MG63 (cell line): ENCODE data around the gene CTNNA3. TPM values are rescaled to one million over a fixed set of nuclear protein-coding genes. Genes with fewer than 3 reads are reported as not detected.

Experiments
- DNase-seq: peaks from one replicate; pipeline ENCODE4 v3.0.0-alpha.2; 2020
- H3K27me3 ChIP-seq: fragments of 250-450 bp; sonication (Bioruptor Pico); 2 replicates; pipeline ENCODE4 v1.5.1; 2020; ENCODE audit warnings: mild to moderate bottlenecking, moderate library complexity
- H3K36me3 ChIP-seq: fragments of 250-450 bp; sonication (Bioruptor Pico); 2 replicates; pipeline ENCODE4 v1.5.1; 2020; ENCODE audit warnings: mild to moderate bottlenecking, moderate library complexity
- H3K4me3 ChIP-seq: fragments of 250-450 bp; sonication (Bioruptor Pico); 2 replicates; pipeline ENCODE4 v1.5.1; 2020; ENCODE audit warnings: mild to moderate bottlenecking, moderate library complexity
- H3K9me3 ChIP-seq: fragments of 250-450 bp; sonication (Bioruptor Pico); 2 replicates; pipeline ENCODE4 v1.5.1; 2020; ENCODE audit warnings: mild to moderate bottlenecking, moderate library complexity
- total RNA-seq: library from RNA; depleted of rRNA; stranded (reverse); fragments of >200 nt; shearing (Covaris generic); gene quantifications from 2 replicates; pipeline ENCODE4 v1.2.3, GENCODE V29; 2014; ENCODE audit warnings: low replicate concordance

Gene CTNNA3
- total RNA-seq, 1 experiment from 2014 or later: not detected

DNA sequence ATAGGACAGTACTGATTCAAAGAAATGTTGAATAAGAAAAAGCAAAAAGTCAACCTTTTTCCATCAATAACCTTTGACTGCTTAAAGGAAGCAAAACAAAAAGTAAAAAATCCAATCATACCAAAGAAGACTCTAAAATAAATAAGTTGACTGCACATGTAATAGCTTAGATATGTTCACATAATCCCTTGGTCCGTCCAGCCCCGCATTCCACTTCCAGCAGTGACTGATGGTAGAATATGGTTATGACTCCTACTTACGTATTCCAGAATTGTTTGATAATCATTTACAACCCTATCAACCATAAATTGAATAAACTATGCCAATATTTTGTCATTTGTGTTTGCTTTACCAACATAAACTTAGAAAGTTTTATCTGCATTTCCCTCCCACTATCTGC lies 77.9 kb downstream of the CTNNA3 start:
- DNase-seq: peak; percentile 88
- Histone ChIP-seq H3K4me3 (no peak overlapping the region), H3K27me3 (no peaks in the 10 kb centered on the region), H3K9me3 (no peaks in the 10 kb centered on the region; the same call in 1 of the 2 replicates), H3K36me3 (no peaks in the 10 kb centered on the region)

DNA sequence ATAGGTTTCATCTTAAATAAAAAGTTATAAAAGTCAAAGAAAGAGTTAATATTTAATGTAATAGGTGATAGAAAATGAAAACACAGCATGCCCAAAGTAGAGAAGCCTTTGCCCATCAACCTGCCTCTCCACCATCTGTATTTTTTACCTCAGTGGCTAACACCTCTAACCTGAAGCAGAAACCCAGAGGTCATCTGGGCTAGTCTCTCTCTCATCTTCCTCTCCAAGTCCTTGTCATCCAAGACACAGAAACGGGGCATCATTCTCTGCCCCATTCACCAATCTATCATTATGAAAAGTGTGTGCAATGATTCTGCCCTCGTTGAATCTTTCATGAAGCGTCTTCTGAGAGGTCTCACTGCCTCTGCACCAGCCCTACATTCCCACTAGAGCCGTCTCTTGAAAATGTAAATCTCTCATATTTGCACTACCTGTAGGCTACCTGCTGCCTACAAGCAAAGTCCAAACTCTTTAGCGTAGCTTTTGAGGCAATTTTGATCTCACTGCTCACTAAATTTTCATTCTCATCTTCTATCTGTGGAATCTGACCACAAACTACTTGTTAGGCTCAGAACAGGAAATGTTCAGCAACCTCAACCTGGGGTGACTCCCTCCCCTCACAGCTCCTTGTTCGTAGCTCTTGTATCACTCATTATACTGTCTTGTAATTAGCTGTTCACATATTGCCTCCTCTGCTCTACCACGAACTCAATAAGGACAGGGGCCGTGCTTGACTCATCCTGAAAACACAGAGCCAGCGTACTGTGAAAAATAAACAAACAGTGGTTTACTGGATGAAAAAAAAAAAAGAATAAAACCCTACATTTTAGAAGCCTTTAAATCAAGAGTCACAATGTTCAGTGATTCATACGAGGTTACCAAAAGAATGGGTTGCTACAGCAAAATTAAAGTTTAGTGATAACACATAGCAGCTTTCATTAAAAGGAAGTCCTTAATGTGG lies 83.1 kb downstream of the CTNNA3 start:
- Histone ChIP-seq H3K36me3 (no peaks in the 10 kb centered on the region), H3K27me3 (no peaks in the 10 kb centered on the region), H3K9me3 (no peaks in the 10 kb centered on the region; the same call in 1 of the 2 replicates), H3K4me3 (no peak overlapping the region)
- peak; percentile 70 for DNase-seq

DNA sequence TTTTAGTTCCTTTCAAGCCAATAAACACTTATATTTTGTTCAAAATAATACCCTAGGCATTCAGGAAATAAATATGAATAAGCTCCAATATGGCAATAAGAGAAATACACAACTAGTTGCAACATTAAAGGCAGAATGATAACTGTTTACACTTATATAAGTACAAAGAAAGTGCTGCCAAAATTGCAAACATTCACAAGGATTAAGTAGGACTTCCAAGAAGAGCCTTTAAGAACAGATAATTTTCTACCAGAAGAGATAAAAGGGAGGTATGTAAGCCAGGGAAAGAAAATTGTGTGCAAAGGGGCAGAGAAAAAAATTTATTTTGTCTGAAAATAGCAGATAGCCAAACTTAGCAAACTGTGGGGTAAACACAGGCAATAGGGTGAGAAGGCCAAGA lies 83.8 kb downstream of the CTNNA3 start:
- no peaks in the 10 kb centered on the region for H3K27me3 ChIP-seq
- no peak overlapping the region for H3K4me3 ChIP-seq
- no peaks in the 10 kb centered on the region; the same call in 1 of the 2 replicates for H3K9me3 ChIP-seq
- DNase-seq: no peak
- no peaks in the 10 kb centered on the region for H3K36me3 ChIP-seq

DNA sequence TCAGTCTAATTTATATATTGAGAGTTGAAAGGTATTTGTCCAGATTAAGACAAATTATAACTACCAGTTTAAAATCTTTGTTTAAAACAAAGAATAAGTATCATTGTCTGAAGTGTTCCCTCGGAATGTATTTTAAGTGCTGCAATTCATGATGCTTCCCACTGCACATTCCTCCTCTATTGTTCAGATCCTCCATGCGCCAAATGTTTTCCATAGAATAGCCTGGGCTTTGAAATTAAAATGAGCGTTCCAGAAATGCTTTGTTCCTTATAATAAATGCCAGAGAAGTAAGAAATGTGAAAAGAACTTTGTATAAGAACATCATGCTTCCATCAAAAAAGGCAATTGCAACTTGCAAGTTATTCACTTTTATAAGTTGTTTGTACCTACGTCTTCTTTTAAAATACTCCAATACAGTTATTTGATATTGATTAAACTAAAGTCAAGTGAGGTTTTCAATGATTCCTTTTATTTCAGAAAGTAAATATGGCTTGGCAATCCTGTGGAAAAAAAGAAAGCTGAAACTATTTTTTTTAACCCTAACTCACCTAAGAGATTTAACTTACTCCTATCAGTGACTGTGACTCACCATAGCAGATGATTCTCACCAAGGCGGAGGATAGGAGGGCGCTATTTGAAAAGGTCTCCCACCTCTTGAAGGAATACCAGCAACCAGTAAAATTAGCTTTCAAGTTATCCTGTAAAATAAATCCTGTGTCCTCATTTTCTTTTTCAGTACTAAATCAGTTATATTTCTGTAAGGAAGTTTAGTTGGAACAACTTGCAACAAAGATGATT lies 85.8 kb downstream of the CTNNA3 start:
- no peaks in the 10 kb centered on the region; the same call in 1 of the 2 replicates for H3K9me3 ChIP-seq

DNA sequence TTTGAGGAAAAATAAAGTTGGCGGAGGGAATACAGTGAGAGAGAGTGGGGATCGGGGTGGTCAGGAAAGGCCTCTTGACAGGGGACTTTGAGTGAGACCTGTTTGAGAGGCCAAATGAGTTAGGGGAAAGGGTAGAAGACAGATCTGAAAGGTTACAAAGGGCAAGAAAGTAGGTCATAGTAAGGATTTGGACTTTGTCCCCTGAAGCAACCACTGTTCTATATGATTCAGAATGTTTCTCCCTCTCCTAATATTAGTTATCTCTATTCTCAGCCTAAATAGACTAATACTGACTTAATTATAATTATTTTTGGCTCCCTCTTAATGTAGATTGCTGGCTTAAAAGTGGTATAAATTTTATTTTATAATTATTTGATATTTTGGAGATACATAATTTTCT lies 88.0 kb downstream of the CTNNA3 start:
- H3K4me3 ChIP-seq: no peak overlapping the region
- DNase-seq: no peak
- H3K9me3 ChIP-seq: no peaks in the 10 kb centered on the region
- H3K27me3 ChIP-seq: no peaks in the 10 kb centered on the region
- no peaks in the 10 kb centered on the region; the same call in 1 of the 2 replicates for H3K36me3 ChIP-seq

More for the DNA sequence above, 85.8 kb downstream of the CTNNA3 start:
- no peak overlapping the region for H3K4me3 ChIP-seq
- no peaks in the 10 kb centered on the region for H3K36me3 ChIP-seq
- no peaks in the 10 kb centered on the region for H3K27me3 ChIP-seq
- DNase-seq: peak; percentile 26

GRCh38 chr10:67607472-67607871 lies 88.5 kb downstream of the CTNNA3 start:
- no peak for DNase-seq
- H3K4me3 ChIP-seq: no peak overlapping the region
- no peaks in the 10 kb centered on the region for H3K27me3 ChIP-seq
- peaks cover 2% of the 10 kb centered on the region; the same call in 1 of the 2 replicates for H3K9me3 ChIP-seq
- no peaks in the 10 kb centered on the region; the same call in 1 of the 2 replicates for H3K36me3 ChIP-seq

DNA sequence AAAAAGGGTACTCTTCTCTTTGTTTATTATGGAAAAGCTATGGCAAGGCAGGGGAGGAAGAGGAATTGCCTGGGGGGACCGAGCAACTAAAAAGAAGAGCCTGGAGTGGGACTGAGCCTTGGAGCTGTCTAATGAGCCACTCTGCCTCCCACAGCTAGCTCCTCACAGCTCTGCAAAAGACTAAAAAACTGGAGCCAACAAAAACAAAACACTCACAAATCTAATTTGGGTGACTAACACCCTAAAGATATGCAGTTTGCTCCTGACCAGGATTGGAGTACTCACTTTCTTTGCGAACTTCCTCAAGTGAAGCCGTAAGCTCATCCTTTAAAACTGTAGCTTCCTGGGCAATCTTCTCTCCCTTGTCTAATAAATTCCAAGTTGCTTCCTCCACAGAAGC lies 89.4 kb downstream of the CTNNA3 start:
- H3K9me3 ChIP-seq: peaks cover 3% of the 10 kb centered on the region; the same call in 1 of the 2 replicates
- H3K27me3 ChIP-seq: no peaks in the 10 kb centered on the region
- H3K4me3 ChIP-seq: no peak overlapping the region
- no peaks in the 10 kb centered on the region; the same call in 1 of the 2 replicates for H3K36me3 ChIP-seq
- DNase-seq: peak; percentile 89

DNA sequence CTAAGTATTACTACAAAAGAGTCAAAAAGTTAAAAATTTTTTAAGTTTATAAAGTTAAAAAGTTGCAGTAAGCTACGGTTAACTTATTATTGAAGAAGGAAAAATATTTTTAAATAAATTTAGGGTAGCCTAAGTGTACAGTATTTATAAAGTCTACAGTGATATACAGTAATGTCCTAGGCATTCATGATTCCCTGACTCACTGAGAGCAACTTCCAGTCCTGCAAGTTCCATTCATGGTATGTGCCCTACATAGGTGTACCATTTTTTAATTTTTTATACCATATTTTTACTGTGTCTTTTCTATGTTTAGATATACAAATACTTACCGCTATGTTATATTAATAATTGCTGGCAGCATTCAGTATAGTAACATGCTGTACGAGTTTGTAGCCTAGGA lies 92.3 kb downstream of the CTNNA3 start:
- H3K27me3 ChIP-seq: no peaks in the 10 kb centered on the region
- H3K9me3 ChIP-seq: peaks cover 3% of the 10 kb centered on the region
- H3K4me3 ChIP-seq: no peak overlapping the region
- no peak for DNase-seq
- H3K36me3 ChIP-seq: no peaks in the 10 kb centered on the region; the same call in 1 of the 2 replicates

DNA sequence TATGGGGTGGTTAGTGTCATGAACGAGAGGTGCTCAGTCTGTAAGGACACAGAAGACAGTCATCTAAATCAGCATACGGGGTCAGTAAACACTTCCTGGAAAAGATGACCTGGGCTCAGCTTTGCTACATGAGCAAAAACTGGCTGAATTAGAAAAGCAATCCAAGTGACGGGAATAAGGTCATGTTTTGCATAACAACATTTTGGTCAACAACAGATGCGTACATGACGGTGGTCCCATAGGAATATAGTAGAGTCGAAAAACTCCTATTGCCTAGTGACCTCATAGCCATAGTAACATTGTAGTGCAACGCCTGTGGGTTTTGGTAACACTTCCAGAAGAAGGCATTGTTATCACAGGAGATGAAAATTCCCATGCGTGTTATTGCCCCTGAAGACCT lies 92.9 kb downstream of the CTNNA3 start:
- no peaks in the 10 kb centered on the region for H3K27me3 ChIP-seq
- H3K4me3 ChIP-seq: no peak overlapping the region
- DNase-seq: no peak
- H3K36me3 ChIP-seq: no peaks in the 10 kb centered on the region; the same call in 1 of the 2 replicates
- H3K9me3 ChIP-seq: peaks cover 3% of the 10 kb centered on the region

DNA sequence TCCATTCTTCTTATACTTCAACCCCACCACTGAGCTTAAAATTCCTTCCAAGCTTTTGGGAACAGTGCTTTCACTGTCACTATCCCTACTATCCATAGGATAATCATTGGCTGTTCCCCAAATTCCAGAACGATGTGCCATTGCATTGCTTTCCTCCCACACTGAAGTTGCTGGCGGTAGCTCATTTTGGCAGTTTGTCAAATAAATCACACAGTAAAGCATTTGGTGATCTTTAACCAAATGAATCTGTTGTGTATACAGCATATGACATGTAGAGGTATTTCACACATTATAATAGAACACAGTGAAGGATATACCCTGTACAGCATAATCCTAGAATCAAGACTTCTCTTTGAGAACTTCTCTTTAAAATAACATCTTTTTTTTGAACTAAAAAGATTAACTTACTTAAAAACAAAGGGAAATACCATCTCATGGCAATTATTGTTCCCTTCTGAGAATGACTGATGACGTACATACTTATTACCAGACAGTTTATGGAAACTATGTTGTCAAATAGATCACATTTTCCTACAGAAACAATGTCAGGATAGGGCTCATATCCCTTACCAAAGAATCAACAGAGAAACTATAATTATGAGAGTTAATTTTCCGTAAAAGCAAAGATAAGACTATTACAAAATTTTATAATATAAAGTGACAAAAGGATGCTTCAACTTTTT lies 93.6 kb downstream of the CTNNA3 start:
- H3K9me3 ChIP-seq: peaks cover 3% of the 10 kb centered on the region
- H3K27me3 ChIP-seq: no peaks in the 10 kb centered on the region
- peak; percentile 82 for DNase-seq
- H3K4me3 ChIP-seq: no peak overlapping the region
- no peaks in the 10 kb centered on the region; the same call in 1 of the 2 replicates for H3K36me3 ChIP-seq

- no peak overlapping the region for H3K4me3 ChIP-seq
- DNase-seq: no peak
- H3K9me3 ChIP-seq: peaks cover 10% of the 10 kb centered on the region
- no peaks in the 10 kb centered on the region for H3K27me3 ChIP-seq
- H3K36me3 ChIP-seq: no peaks in the 10 kb centered on the region; the same call in none of the 2 replicates
Observed at GRCh38 chr10:67599597-67599996, 96.4 kb downstream of the CTNNA3 start.

- Histone ChIP-seq H3K27me3 (no peaks in the 10 kb centered on the region), H3K4me3 (no peak overlapping the region), H3K36me3 (no peaks in the 10 kb centered on the region; the same call in 1 of the 2 replicates), H3K9me3 (peaks cover 10% of the 10 kb centered on the region)
- DNase-seq: no peak
Observed at GRCh38 chr10:67596641-67597040, 99.4 kb downstream of the CTNNA3 start.

DNA sequence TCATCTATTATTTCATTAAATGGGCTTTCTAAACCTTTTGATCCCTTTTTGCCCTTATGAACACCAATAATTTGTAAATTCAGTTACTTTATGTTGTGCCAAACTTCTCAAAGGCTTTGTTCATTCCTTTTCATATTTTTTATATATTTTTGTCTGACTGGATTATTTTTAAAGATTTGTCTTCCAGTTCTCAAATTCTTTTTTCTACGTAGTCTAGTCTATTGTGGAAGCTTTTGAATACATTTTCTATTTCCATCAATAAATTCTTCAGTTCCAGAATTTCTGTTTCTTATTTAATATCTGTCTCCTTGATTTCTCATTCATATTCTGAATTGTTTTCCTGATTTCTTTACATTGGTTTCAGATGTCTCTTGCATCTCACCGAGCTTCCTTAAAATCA lies 108.2 kb downstream of the CTNNA3 start:
- DNase-seq: no peak
- H3K36me3 ChIP-seq: no peaks in the 10 kb centered on the region
- no peak overlapping the region for H3K4me3 ChIP-seq
- no peaks in the 10 kb centered on the region for H3K27me3 ChIP-seq
- H3K9me3 ChIP-seq: no peaks in the 10 kb centered on the region; the same call in none of the 2 replicates

DNA sequence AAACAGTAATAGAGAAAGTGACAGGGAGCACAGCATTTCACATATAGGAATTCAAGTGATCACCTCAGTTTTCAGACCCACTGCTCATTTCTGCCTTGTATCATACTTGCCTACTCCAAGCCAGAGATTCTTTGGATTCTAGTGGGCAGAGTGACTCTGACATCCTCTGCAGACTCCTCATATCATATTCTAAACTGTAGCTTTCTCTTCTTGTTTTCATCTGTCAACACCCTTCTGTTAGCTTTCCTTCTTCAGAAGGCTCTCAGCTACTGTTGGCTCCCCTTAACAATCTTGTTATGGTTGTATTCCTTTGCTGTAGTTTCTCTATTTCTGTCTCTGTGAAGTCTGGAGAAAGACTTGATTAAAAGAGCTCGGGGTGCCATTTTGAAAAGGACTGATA lies 120.5 kb downstream of the CTNNA3 start:
- no peak overlapping the region for H3K4me3 ChIP-seq
- 0 out of 2 replicates have a peak, but pooled peaks cover 2% of the 10 kb centered on the region for H3K9me3 ChIP-seq
- H3K36me3 ChIP-seq: no peaks in the 10 kb centered on the region
- H3K27me3 ChIP-seq: no peaks in the 10 kb centered on the region
- no peak for DNase-seq

- no peaks in the 10 kb centered on the region for H3K9me3 ChIP-seq
- H3K4me3 ChIP-seq: no peak overlapping the region
- DNase-seq: no peak
- H3K27me3 ChIP-seq: no peaks in the 10 kb centered on the region
- no peaks in the 10 kb centered on the region for H3K36me3 ChIP-seq
Observed at GRCh38 chr10:67573484-67573883, 122.5 kb downstream of the CTNNA3 start.

DNA sequence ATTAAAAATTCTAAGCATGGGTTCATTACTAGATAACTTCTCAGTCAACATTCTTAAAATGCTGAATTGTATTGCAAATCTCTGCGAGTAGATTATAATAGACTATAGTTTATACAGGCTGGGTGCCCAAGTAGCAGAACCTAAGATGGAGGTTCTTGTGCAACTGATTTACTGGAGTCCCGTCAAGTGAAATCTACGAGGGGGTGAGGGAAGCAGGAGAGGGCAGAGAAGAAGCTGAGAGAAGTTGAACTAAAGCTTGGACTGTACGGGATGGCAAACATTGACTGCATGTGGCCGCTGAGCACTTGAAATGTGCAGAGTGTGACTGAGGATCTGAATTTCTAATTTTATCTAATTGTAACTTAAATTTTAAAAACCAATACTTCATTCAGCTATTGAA lies 124.5 kb downstream of the CTNNA3 start:
- no peaks in the 10 kb centered on the region for H3K36me3 ChIP-seq
- DNase-seq: no peak
- no peak overlapping the region for H3K4me3 ChIP-seq
- no peaks in the 10 kb centered on the region for H3K9me3 ChIP-seq
- no peaks in the 10 kb centered on the region for H3K27me3 ChIP-seq
